GM21423 (cell line): ENCODE measurements around the gene FKBP1A.

Source experiments
- ATAC-seq: cut with Tn5 transposase; IDR thresholded peaks from one replicate; pipeline ENCODE4 v1.9.1; 2021; ENCODE audit warnings: mild to moderate bottlenecking, moderate library complexity; ENCODE audit not compliant: unreplicated experiment

FKBP1A gene

DNA sequence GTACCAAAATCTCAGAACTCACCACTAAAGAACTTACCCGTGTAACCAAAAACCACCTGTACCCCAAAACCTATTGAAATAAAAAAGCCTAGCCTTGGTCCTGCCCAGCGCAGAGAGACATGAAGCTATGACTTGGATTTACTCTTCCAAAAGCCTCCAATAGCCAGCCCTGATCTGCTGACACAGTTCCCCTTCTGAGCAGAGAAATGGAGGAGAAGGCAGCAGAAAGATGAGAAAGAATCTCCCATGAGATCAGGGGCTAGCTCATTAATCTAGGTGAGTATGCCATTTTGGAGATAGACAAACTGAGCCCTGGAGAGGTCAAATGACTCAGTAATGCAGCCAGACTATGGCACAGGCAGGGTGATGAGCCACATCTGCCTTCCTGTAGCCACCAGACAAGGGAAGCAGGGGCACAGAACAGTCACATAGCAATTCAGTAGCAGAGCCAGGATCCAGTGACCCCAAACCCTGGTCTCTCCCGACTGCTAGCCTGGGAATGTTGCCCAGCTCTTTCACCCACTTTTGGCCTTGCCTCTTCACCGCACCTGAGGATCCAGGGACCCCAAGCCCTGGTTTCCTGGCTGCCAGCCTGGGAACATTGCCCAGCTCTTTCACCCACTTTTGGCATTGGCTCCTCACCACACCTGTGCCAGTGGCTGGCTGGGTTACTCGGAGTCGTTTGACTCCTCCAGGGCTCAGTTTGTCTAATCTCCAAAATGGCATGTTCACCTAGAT, 56.7 kb downstream of the FKBP1A start:
- ATAC-seq, result no peak

DNA sequence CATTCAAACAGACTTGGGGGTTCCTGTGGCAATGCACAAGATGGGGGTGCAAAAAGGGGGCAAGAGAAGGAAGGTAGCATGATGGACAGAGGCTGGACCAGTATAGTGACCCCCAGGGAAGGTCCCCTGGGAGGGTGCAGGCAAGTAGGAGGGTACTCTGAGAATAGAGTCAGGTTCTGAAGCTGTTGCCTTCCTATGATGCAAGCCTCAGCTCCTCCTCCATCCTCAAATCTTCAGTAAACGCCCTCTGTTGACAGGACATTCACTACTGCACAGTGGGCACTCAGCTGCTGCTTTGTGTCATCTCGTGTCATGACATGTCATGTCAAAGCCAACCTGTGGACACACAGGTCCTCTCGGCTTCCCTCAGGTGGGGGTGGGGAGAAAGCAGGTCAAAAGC, 58.1 kb downstream of the FKBP1A start:
- ATAC-seq, result no peak

DNA sequence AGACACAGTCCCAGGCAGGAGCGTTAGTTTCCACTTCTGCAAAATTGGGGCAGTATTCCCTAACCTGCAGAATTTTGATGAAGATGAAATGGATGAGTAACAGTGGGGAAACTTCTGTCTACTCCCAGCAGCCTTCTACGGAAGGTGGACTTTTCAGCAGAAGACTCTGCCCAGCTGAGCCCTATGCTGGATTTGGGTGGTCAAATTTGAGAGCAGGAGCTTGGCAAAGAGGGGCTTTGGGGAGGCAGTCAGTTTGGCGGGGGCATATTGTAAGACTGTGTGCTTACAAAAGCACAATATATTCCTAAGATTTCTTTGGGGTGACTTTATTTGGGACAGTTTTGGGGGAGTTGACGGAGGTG, 58.5 kb downstream of the FKBP1A start:
- ATAC-seq, result no peak

DNA sequence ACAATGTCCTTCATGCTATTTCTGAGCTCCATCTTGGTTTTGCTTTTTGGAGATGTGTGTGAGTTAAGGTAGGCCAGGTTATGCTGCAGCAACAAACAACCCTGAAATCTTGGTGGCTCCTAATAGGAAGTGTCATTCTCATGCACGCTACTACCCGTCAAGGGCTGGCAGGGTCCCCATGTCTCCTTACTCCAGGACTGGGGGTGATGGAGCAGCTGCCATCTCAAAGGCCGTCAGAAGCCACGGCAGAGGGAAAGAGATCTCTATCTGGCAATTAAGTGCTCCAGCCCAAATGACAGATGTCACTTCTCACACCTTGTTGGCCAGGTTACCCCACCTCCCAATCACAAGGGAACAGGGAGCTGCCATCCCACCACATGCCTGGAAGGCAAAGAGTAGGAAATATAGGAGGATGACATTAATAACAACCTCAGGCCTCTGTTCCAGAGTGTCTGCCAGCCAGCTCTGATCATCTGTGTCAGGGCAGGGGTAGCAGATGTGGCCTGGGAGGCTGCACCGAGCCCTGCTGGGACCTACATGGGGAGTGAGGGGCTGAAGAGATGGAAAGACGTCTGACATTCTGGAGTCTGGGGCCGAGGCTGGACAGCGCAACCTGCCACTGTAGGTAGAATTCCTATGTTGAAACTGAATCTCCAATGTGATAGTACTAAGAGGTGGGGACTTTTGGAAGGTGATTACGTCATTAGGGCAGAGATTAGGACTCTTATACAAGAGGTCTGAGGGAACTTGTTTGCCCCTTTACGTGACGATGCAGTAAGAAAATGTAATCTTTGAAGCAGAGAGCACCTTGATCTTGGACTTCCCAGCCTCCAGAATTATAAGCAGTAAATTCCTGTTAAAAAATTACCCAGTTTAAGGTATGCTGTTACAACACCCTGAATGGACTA, 59.1 kb downstream of the FKBP1A start:
- no peak for ATAC-seq

DNA sequence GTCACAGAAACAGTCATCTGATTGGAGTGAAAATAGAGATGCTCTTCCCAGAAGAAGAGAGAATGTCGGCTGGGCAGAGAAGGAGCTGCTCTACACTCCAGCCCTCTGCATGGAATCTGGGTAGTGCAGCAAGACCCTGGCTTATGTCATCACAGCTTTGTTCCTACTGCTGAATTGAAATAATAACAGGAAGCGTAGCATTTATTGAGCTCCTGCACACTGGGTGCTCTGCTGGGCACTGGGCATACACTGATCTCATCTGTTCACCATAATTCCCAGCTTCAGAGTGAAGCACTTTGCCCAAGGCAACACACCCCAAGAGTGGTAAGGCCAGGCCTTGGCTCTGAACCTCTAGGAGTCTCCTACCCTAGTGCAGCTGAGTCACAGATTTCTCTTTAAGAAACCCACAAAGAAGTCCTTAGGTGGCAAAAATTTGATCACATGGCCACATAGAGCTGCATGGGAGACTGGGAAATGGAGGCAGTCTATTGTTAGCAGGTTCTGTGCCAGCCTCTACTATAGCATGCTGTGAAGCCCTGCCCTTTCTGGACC, 60.0 kb downstream of the FKBP1A start:
- ATAC-seq, result no peak

DNA sequence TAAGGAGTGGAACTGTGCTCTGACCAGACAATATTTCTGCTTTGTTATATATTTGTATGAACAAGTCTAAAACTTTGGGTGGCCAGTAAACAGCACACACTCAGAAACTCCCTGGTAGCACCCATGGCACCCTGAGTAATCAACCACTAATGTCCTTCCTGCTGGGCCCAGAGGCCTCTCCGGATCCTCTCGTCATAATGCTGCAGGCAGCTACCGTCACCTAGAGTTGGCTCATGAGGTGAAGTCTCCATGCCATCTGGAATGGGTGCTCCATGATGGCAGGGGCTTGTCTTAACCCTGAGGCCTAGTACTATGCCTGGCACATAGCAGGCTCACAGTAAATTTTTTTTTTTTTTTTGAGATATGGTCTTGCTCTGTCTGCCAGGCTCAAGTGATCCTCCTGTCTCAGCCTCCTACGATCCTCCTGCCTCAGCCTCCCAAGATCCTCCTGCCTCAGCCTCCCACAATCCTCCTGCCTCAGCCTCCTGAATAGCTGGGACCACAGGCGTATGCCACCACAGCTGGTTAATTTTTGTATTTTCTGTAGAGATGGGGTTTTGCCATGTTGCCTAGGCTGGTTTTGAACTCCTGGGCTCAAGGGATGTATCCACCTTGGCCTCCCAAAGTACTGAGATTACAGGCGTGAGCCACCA, 60.9 kb downstream of the FKBP1A start:
- ATAC-seq, result no peak

DNA sequence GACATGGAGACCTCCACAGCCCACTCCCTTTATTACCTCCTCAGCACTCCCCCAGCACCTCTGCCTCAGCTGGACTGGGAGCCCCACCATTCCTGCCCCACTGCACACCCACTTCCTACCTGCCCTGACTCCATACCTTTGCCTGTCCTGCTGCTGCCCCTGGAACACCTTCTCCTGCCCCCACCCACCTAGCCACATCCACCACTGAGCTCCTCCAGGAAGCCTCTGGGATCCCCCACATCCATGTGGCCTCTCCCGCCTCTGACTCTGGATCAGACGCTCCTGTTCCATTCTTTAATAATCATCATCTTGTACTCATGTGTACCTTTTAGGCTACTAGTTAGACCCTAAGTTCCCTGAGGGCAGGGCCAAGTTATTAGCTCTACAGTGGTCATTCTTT, 61.8 kb downstream of the FKBP1A start:
- ATAC-seq, result no peak

DNA sequence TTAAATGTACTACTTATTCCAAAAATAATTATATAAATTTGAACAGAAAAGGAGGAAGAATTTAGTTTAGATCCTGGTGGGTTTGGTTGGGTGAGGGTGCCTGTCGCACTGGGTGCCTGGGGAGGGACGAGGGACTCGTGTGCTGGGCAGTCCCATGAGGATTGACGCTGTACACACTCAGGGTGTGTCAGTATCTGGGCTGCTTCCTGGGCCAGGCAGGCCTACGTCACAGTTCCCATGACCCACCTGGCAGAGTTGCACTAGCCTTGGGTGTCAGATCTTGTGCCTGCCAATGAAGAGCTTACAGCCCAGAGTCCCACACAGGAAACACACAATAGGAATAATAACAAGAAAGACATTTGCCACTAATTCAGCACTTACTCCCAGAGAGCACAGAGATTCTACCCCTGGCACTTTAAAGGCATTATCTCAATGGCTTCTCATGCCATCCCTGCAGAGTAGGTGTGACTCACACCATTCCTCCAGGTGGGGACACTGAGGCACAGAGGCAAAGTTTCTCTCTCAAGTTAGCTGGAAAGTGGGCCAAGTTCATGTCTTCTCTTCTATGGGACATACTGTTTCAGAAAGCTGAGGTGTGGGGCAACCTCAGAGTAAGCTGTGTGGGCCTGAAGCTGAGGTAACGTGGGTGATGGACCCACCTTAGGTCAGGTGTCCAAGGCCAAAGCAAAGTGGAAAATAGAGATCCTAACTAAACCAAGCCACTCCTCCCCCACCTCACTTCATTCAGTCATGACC, 62.6 kb downstream of the FKBP1A start:
- no peak for ATAC-seq

DNA sequence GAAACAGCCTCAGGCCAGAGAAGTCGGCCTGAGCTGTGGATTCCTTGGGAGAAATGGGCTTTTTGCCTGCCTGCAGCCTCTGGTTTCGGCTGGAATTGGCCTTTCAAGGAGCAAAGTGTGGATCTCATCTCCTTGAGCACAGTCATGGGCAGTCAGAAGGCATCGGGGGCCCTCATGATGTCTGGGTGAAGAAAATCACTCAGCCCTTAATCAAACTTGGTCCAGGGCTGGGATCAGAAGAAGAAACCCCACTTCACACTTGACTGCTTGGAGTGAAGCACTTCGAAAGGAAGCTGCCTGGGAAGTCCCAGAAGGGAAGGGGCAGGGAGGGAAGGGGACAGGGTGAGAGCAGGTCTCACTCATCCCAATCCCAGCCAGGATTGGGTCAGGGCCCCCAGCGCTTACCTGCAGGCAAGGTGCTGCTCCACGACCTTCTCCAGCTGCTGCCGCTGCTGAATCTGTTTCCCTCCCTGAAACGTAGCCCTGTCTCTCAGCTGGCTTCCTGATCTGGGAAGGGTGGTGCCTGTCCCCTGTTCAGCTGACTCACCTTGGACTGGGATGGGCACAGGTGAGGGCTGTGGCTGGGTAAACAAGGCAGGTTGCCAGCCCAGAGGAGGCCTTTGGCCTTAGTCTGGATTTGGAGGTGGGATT, 64.0 kb downstream of the FKBP1A start, which contains the start of gene SDCBP2:
SDCBP2 (minus strand) TSS at position 460 of the 651 bp plus-strand sequence. CDS start 8,723 bp downstream, outside the sequence.
- no peak for ATAC-seq

DNA sequence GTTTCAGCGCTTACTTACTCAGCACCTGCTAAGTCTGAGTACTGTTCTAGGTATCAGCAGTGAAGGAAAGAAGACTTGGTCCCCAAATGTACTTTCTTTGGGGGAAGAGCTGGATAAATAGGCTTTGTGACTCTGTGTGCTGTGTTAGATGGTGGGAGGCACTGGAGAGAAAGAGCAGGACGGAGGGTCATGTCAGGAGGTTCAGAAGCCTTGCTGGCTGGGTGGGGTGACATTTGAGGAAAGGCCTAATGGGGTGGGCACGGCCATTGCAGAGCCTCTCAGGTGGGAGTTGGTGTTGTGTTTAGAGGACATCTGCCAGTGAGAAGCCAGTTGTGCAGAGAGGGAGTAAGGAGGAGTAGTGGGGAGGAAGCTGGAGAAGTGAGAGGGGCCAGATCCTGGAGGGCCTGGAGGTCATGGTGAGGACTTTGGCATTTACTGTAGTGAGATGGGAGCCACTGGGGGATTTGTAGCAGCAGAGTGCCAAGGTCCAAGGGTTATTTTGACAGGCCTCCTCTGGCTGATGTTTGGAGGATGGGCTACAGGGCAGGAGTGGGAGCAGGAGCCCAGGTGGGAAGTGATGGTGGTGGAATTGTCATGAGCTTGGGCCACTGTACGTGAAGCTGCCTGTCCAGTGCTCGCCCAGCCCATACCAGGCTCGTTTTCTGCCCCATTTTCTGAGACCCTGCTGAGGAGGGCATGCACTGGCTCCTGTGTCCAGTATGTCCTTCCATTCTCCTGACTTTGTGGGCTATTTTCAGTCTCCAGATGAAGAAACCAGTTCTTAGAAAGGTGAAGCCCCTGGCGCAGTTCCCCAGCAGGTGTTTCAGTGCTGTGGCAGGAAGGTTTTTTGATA, 64.8 kb downstream of the FKBP1A start:
- ATAC-seq, result no peak

DNA sequence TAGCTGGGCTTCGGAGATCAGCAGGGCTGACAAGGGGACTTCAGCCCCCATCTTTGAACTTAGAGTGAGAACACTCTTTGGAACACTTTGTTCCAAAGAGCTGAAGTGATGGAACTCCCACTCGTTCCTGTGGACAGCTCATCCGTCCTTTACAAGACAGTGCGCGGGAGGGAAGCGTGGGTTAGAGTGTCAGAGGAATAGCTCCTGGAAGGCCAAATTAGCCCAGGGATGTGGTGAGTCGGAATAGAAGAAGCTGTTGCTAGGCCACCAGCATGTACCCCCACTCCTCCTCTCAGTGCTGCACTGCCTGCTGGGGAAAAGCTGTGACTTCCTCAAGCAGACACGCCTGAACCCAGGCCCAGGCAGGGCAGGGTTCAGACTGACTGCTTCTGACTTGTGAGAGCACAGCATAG, 65.6 kb downstream of the FKBP1A start:
- ATAC-seq, result no peak

DNA sequence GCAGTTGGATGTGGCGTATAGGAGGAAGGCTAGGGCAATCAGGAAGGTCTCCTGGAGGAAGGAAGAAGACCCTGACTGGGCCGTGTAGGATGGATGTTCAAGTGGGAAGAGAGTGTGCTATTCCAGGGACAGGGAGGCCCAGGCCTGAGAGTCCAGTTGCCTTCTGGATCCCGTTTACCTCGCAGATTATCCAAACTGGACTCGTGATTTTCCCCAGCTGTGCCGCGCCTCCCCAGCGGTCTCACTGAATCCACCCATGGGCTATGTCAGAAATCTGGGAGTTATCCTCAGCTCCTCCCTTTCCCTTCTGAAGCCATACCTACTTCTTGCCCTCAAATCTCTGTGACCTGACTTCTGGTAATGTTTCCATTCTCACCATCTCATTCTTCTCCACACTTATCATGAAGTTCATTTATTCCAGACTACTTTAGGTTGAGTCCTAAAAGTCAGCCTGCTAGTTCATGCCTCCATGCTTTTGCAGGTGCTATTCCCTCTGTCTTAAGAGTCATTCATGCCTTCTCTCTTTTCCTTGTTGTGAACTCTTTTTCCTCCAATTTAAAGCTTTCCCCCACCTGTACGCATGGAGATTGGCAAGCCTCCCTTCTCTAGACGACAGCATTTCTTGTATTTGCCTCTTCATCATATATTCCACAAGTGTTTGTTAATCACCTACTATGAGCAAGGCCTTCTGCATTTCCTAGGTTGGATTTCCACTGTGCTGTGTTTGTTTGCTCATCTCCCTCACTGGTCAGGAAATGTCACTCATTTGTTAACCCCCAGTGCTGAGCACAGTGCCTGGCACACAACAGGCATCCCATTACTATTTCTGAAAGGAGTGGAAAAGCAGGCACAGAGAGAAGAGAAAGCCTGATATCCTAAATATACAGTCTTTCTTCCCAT, 66.6 kb downstream of the FKBP1A start:
- no peak for ATAC-seq

DNA sequence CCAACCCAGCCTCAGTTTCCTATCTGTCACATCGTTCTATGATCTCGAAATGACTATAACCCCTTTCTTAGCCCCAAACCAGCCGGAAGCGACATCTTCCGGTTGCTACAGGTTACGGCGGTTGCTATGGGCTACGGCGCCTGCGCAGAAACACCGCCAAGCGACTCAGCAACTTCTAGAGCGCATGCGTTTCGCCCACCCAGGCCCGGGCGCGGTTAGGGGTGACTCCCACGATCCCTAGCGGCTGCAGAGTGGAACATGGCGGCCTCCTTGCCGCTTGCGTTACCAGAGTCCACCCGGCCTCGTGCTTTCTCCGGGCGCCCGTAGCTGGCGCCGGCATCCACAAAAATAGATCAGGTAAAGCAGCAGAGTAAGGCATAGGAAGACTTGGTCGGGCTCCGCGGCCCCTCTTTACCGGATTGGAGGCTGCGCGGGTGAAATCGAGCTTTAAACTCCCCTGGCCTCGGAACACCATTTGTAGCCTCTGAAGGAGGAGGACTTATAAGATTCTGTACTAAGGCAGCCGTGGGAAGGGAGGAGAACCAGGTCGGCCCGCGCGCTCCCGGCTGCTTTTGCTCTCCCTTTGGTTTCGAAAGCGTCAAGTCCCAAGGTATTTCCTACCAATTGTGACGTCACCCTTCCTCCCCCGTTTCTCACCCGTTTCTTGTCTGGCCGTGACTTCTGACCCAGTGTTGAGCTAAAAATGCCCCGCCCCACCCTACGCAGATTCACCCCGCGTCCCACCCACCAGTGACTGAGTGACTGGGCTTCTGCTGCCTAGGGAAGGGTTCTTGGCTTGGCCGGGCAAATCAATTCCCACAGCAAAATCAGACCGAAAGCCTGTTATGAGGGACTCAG, 67.5 kb downstream of the FKBP1A start:
- ATAC-seq, result peak; percentile 85

DNA sequence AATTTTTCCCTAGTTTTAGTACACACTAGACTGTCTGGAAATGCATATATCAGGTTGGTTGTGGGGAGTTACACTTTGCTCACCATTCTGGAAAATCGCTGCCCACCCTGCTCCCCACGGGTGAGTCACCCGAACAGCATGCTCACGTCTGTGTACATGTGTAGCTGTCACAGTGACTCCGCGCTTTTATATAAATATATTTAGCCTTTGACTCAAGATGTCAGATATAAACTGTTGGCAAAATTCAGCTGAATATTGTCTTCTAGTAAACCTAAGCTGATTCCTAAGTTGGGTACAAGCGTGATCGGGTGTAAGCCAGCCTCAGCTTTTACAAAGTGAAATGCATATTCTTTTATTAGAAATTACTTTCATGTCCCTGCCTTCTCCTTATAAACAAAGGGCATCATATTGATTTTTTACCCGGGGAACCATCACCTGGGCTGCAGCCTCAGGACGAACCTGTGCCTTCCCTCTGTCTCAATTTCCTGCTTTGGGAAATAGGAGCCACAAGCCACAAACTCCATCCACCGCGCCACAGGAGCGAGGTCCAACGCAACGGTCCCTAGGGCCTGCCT, 68.2 kb downstream of the FKBP1A start:
- no peak for ATAC-seq

DNA sequence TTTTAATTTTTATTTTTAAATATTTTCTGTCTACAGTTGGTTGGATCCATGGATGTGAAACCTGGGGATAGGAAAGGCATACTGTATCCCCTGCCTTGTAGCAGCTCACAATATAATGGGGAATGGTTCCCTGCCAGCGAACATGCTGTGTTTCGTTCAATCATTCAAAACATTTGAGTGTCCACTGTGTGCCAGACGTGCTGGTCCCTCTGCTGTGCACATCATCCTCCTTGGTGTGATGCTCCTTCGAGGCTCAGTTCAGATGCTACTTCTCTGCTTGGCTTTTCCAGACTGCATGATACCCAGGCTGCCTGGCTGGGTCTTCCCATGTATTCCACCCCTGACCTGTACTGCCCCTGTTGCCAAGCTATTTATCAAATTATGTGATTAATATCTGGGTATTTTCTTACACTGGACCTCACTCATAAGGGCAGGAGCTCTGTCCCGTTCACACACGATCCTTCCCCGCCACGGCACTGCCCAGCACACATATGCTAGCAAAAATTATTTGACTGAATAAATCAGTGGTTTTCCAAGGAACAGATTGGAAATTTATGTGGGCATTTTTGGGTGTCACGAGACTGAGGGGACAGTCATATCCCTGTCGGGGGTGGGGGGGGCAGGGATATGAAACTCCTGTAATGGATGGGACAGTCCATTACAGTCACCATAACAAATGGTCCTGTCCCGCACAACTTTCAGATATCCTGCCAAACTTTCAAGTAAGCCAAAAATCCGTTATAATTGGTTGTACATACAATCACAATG, 68.8 kb downstream of the FKBP1A start:
- no peak for ATAC-seq

DNA sequence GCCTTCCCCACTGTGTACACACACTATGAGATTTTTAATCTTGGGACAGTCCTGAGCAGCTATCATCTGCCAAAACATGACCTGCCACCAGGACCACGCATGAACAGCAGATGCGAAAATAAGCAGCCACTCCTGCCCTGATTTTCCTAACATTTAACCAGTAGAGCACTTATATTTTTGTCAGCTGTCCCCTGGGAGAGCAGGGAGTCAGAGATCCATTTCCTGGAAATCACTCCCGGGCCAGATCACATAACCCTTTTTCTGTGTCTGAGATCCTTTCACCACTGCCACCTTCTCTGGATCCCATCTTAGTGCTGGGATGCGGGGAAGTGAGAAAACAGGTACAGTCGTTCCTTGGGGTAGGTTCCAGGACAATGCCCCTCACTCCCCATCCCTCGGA, 69.6 kb downstream of the FKBP1A start:
- no peak for ATAC-seq
